Hematopoietic multipotent progenitor cell treated with erythropoietin and hydrocortisone succinate and interleukin-3 and kit ligand, for 6 days (in vitro differentiated cells): ENCODE measurements around the gene EIF6.
"Not testable (repeated sequence)": the region's sequence is repeated elsewhere in the genome, so short reads cannot be mapped to it uniquely, and the experiment has no call there.

ENCODE experiments used
- DNase-seq: peaks from one replicate; pipeline ENCODE4 v3.0.0-alpha.2; 2015

The EIF6 gene

GRCh38 chr20:35254448-35254999 lies 30.0 kb downstream of the EIF6 start:
- DNase-seq: no peak

- DNase-seq: no peak
Measured at GRCh38 chr20:35253010-35253409, 31.6 kb downstream of the EIF6 start.

- not testable (repeated sequence) for DNase-seq
Measured at GRCh38 chr20:35252598-35252997, 32.0 kb downstream of the EIF6 start.

- DNase-seq: no peak
Measured at GRCh38 chr20:35252037-35252461, 32.5 kb downstream of the EIF6 start.

- no peak for DNase-seq
Measured at GRCh38 chr20:35251613-35251940, 33.0 kb downstream of the EIF6 start.

DNA sequence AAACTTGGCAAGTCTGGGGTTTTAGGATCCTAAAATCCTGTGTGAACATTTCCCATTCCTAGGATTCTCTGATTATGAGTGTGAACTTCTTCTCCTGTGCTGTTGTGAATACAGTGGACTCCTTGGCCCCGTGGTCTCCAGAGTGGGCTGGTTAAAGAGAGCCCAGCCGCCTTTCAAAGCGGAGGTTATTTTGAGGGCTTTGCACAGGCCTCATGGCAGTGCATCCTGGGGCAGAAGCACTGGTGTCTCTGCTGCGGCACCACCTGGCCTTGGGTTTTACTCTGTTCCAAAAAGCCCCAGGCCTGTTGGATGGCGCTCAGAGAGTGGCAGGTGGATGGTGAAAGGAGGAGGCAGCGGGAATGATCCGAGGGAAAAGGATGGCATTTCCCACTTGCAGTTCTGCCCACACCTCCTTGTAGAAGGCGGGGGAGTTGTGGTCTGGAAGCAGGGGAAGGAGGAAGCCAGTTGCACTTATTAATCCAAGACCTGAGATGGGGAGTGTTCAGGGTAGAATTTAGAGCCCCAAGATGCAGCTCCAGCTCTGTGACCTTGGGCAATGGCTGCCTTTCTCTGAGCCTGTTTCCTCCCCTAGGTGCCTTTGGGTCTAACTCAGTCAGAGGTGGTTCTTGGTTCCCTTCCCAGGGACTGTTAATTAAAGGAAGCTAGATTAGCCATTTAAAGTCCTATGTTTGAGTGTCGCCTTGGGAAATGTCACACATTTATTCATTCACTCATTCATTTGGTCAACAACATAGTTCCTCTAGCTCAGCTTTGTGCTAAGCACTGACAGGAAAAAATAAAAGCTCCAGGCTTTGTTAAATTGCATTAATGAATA lies 35.7 kb downstream of the EIF6 start:
- DNase-seq: no peak

GRCh38 chr20:35246723-35247122 lies 37.8 kb downstream of the EIF6 start:
- no peak for DNase-seq

GRCh38 chr20:35243986-35244385 lies 40.6 kb downstream of the EIF6 start:
- no peak for DNase-seq

- DNase-seq: no peak
Measured at GRCh38 chr20:35243317-35243716, 41.3 kb downstream of the EIF6 start.

GRCh38 chr20:35240811-35241293 lies 43.7 kb downstream of the EIF6 start:
- DNase-seq: no peak

GRCh38 chr20:35240083-35240810 lies 44.3 kb downstream of the EIF6 start:
- DNase-seq: no peak

DNA sequence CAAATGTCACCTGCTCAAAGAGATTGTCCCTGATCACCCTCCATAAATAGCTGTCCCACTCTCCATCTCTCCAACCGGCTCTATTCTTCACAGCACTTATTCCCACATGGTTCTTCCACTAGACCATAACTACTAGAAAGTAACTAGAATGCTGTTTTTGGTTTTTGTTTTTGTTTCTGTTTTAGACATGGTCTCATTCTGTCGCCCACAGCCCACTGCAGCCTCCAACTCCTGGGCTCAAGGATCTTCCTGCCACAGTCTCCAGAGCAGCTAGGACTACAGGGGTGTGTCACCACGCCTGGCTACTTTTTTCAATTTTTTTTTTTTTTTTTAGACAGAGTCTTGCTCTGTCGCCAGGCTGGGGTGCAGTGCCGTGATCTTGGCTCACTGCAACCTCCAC lies 45.8 kb downstream of the EIF6 start:
- no peak for DNase-seq

- DNase-seq: peak; percentile 85
Measured at GRCh38 chr20:35238170-35238569, 46.4 kb downstream of the EIF6 start.

DNA sequence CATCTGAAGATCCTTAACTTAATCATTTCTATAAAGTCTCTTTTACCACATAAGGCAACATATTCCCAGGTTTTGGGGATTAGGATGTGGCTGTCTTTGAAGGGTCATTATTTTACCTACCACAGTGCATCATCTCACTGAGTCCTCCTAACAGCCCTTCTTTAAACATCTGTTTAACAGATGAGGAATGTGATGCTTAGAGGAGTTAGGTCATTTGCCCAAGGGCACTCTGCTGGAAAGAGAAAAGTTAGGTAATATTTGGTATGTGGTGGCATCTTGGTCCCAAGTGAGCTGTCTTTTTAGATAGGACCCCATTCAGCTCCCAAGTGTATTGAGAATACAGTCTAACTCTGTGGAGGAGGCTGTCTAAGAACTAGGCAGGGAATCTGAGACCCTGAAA lies 47.1 kb downstream of the EIF6 start:
- DNase-seq: no peak

DNA sequence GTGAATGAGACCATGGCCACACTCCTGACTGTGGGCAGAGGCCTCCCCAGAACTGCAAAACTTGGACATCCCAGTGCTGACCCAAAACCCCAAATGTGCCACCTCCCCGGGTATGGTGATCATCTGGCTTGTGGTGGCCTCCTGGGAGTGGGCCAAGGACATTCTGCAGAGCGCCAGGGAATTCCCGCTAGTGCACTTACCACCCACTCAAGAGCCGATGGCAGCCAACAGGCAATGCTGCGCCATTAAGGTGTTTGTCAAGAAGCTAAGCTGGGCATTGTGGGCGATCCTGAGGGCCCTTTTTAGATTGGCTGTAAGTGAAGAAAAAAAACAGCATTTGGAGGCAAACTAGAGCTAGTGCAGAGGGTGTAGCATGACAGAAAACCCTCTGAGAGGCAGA lies 48.7 kb downstream of the EIF6 start:
- DNase-seq: no peak

- DNase-seq: no peak
Measured at GRCh38 chr20:35232575-35232974, 52.0 kb downstream of the EIF6 start.
